Cardiac muscle cell (in vitro differentiated cells and primary cell): ENCODE data around the gene VWDE. TPM values are rescaled to one million over a fixed set of nuclear protein-coding genes. Genes with fewer than 3 reads are reported as not detected.

Experiments used
- DNase-seq, 2 donors: peaks; one replicate each; pipeline versions ENCODE4 v3.0.0 to v3.0.0-alpha.2; 2010 to 2017; ENCODE audit warnings: low read depth in 1 of 2, low spot score in 1 of 2
- H3K27ac ChIP-seq: fragments of 200-600 bp; sonication (generic); 2 replicates; pipeline ENCODE4 v1.5.1; 2016
- H3K27me3 ChIP-seq: fragments of 200-600 bp; sonication (generic); 2 replicates; pipeline ENCODE4 v1.6.0; 2016; ENCODE audit warnings: control low read depth
- H3K36me3 ChIP-seq: fragments of 200-600 bp; sonication (generic); 2 replicates; pipeline ENCODE4 v1.5.1; 2016; ENCODE audit warnings: control low read depth
- H3K4me1 ChIP-seq: fragments of 200-600 bp; sonication (generic); 2 replicates; pipeline ENCODE4 v1.8.1; 2017; ENCODE audit warnings: low read depth, mild to moderate bottlenecking, mixed run types
- H3K4me3 ChIP-seq: fragments of 200-600 bp; sonication (generic); 2 replicates; pipeline ENCODE4 v1.5.1; 2016; ENCODE audit warnings: mild to moderate bottlenecking
- H3K9me3 ChIP-seq: fragments of 200-600 bp; sonication (generic); 2 replicates; pipeline ENCODE4 v1.5.1; 2017; ENCODE audit warnings: low read depth, mild to moderate bottlenecking, control low read depth
- polyA plus RNA-seq: library from polyadenylated mRNA; unstranded; fragments of >200 nt; fragmentation: Nextera tagmentation; extraction: Ambion mirVana; gene quantifications from 2 replicates; pipeline ENCODE4 v1.2.1, GENCODE V29; 2016
- total RNA-seq: library from RNA; depleted of rRNA; stranded (reverse); fragments of >200 nt; gene quantifications from 2 replicates; pipeline ENCODE4 v1.2.3, GENCODE V29; 2016
- TF ChIP-seq, protein P1 (sequence below): IDR thresholded peaks from 2 replicates; pipeline ENCODE4 v1.5.1; 2012; ENCODE audit warnings: low read depth, mild to moderate bottlenecking, low read length

Gene VWDE
- total and polyA plus RNA-seq, 2 experiments from 2014 or later = 51.5 to 95.8 TPM

DNA sequence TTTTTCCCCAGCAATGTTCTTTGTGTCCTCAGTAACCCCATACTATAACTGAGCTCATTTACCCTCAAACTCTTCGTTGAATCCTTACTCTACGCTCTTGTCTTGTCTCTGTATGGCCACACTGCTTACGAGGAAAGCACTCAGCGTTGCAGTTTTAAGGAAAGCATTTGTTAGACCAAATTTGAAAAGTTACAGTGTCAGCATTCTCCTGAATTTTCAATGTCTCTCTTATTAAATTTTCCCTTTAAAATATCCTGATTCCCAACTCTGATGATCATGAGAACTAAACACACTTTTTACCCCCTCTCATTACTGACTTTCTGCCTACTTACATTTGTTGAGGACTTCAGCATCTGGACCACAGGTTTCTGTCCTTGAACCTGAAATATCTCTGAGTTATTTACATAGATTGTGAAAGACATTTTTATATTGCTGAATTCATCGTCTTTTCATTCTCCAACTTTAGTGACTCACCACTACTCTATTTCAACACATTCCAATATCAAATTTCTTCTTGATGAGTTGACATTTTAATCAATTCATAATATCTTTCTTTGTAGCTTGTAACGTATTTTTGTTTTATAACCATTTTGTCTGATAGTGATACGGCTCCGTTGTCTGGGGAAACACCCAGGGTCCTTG is 19.8 kb upstream of the VWDE start:
- peak in 1 of 2 donors; percentile 14 for DNase-seq
- Histone ChIP-seq H3K9me3 (no peaks in the 10 kb centered on the region), H3K27ac (no peak overlapping the region), H3K36me3 (no peaks in the 10 kb centered on the region), H3K4me3 (no peak overlapping the region), H3K27me3 (no peaks in the 10 kb centered on the region), H3K4me1 (no peaks in the 10 kb centered on the region)
- TF ChIP-seq, protein P1, sequence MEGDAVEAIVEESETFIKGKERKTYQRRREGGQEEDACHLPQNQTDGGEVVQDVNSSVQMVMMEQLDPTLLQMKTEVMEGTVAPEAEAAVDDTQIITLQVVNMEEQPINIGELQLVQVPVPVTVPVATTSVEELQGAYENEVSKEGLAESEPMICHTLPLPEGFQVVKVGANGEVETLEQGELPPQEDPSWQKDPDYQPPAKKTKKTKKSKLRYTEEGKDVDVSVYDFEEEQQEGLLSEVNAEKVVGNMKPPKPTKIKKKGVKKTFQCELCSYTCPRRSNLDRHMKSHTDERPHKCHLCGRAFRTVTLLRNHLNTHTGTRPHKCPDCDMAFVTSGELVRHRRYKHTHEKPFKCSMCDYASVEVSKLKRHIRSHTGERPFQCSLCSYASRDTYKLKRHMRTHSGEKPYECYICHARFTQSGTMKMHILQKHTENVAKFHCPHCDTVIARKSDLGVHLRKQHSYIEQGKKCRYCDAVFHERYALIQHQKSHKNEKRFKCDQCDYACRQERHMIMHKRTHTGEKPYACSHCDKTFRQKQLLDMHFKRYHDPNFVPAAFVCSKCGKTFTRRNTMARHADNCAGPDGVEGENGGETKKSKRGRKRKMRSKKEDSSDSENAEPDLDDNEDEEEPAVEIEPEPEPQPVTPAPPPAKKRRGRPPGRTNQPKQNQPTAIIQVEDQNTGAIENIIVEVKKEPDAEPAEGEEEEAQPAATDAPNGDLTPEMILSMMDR = no peak

DNA sequence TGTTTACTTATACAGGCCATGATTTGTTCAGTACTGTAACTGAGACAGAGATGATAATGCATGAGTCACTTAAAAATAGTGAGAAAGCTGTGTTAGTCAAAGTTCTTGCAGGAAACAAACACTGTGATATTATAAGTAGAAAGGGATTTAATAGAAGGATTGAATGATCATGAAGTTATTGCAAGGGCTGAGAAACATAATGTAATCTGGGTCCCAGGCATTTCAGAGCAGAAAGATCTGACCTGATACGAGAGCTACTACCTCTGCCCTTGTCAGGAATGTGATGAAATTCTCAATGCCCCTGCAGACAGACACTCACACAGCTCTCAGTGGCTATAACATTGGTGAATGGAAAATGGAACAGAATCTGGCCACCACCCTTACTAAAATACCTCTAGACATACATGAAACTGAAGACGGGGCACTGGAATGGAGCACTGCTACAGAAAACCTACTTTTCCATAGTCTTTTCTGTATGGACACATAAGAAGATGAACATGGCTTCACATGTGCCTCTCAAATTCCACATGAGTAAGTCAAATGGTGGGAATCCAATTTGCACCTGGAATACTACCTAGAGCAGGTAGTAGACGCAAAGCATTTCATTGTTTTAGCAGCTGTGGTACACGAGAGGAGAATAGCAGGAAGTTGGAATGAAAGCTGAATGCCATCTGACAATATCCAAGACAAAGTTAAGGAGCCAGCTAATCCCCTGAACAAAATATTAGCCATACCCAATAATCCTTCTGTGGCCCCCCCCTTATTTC is 19.1 kb upstream of the VWDE start:
- Histone ChIP-seq H3K27me3 (no peaks in the 10 kb centered on the region), H3K4me1 (no peaks in the 10 kb centered on the region), H3K27ac (no peak overlapping the region), H3K4me3 (no peak overlapping the region), H3K36me3 (no peaks in the 10 kb centered on the region), H3K9me3 (no peaks in the 10 kb centered on the region)
- DNase-seq = no peak
- TF ChIP-seq, protein P1 = no peak

DNA sequence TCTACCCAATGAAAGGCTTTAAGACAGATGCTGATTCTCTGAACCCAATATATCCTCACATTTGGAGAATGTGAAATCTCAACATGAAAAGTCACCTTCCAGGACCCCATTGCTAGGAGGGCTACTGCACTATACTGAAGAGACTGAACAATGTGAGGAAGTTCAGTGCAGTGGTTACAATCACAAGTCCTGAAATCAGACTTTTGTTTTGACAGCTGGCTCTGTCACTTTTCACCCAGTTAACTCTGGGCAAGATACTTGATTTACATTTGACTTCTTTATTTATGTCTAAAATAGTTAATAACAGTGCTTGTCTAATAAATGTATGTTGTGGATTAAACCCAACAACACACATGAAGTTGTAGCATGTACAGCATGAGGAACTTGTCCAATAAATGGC is 14.8 kb upstream of the VWDE start:
- DNase-seq = no peak
- H3K27ac ChIP-seq = no peak overlapping the region
- no peak overlapping the region for H3K4me3 ChIP-seq
- no peaks in the 10 kb centered on the region for H3K27me3 ChIP-seq
- H3K4me1 ChIP-seq = no peaks in the 10 kb centered on the region
- TF ChIP-seq, protein P1 = no peak
- no peaks in the 10 kb centered on the region for H3K9me3 ChIP-seq
- H3K36me3 ChIP-seq = no peaks in the 10 kb centered on the region

GRCh38 chr7:12415072-12415471 is 11.4 kb upstream of the VWDE start:
- Histone ChIP-seq H3K4me1 (no peaks in the 10 kb centered on the region), H3K27ac (no peak overlapping the region), H3K4me3 (no peak overlapping the region), H3K36me3 (no peaks in the 10 kb centered on the region), H3K27me3 (no peaks in the 10 kb centered on the region), H3K9me3 (no peaks in the 10 kb centered on the region)
- no peak for DNase-seq
- TF ChIP-seq, protein P1 = no peak

- H3K27me3 ChIP-seq = no peaks in the 10 kb centered on the region
- no peaks in the 10 kb centered on the region for H3K36me3 ChIP-seq
- TF ChIP-seq, protein P1 = no peak
- H3K4me1 ChIP-seq = no peaks in the 10 kb centered on the region
- DNase-seq = no peak
- H3K9me3 ChIP-seq = no peaks in the 10 kb centered on the region
- H3K4me3 ChIP-seq = no peak overlapping the region
- H3K27ac ChIP-seq = no peak overlapping the region
Measured at GRCh38 chr7:12412407-12412806, 8.7 kb upstream of the VWDE start.
